Stimulated activated CD8-positive, alpha-beta memory T cell treated with anti-CD3 and anti-CD28 coated beads, Interleukin-7, amount 100 ng/mL, for 1 hour (primary cell): ENCODE results near the gene TOMM70.

Experiments used
- DNase-seq, 2 donors: peaks; one replicate each; pipeline ENCODE4 v3.0.0-alpha.2; 2020; ENCODE audit warnings: low read depth in 2 of 2

TOMM70 gene

DNA sequence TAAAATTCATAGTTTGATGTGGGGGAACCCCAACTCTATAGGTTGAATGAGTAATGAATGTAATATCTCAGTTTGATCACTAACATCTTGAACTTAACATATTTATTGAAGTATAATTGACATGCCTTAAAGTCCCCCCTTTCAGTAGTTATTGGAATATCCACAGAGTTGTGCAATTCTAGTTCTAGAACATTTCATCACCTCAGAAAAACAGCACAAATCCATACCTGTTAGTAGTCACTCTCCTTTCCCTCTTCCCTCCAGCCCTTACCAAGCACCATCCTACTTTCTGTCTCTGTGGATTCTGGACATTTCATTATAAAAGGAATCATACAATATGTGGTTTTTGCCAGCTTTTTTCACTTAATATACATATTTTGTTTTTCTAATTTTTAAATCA is 75.1 kb downstream of the TOMM70 start:
- no peak for DNase-seq

DNA sequence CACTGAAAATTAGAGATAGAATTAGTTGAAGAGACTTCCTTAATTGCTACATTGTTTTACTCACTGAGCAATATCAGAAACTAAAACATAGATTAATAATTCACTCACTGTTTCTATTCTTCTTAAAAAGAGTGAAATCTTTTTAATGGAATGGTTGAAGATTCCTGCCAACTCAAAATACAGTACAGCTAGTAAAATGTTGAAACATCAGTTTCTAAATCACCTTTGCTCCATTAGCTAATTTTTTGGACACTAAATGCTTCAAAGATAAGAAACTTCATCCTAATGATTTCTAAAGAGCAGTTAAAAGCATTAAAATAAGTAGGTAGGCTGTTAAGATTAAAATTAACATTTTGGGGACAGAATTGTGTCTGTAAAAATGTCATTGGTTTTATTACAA is 76.8 kb downstream of the TOMM70 start:
- DNase-seq: no peak

- no peak for DNase-seq
Measured at GRCh38 chr3:100319951-100320350, 80.9 kb downstream of the TOMM70 start.

GRCh38 chr3:100317912-100318311 is 83.0 kb downstream of the TOMM70 start:
- no peak for DNase-seq

- DNase-seq: no peak
Measured at GRCh38 chr3:100316641-100317069, 84.2 kb downstream of the TOMM70 start.
